ENCODE results near the gene TIPIN. TPM values are rescaled to one million over a fixed set of nuclear protein-coding genes. Genes with fewer than 3 reads are reported as not detected.

TIPIN gene
- total and polyA plus RNA-seq, 2 experiments from 2014 or later = 5.4 to 6.4 TPM

- WGBS (ENCODE audit: low lambda C conversion rate, missing lambda C conversion rate) = 82% methylated on average over 7 of the region's 7 CpGs
- H3K27ac ChIP-seq = no peak overlapping the region
- DNase-seq (ENCODE audit: low spot score) = no peak
- no peak overlapping the region for H2AFZ ChIP-seq
- H3K4me2 ChIP-seq = no peak overlapping the region
- H3K9me2 ChIP-seq (replicated peaks; ENCODE audit: insufficient read depth) = no peaks in the 10 kb centered on the region
- TF ChIP-seq EZH2 (IDR thresholded peaks at IDR 0.05; ENCODE audit: borderline replicate concordance) = no peak
- no peak for TF ChIP-seq EZH2phosphoT487 (IDR thresholded peaks at IDR 0.05; ENCODE audit: low read depth, severe bottlenecking, unreplicated experiment)
- TF ChIP-seq CTCF (IDR thresholded peaks at IDR 0.05; ENCODE audit: poor library complexity) = no peak
- peaks cover 14% of the 10 kb centered on the region for H4K20me1 ChIP-seq (ENCODE audit: insufficient read depth, poor library complexity, severe bottlenecking)
- H3K4me3 ChIP-seq = no peak overlapping the region
- H3K27me3 ChIP-seq = no peaks in the 10 kb centered on the region
- no peaks in the 10 kb centered on the region for H3K36me3 ChIP-seq (replicated peaks; ENCODE audit: insufficient read depth, low read depth)
- H3K79me2 ChIP-seq = peaks cover 77% of the 10 kb centered on the region
- no peaks in the 10 kb centered on the region for H3K4me1 ChIP-seq (ENCODE audit: insufficient read depth)
- H3K9me3 ChIP-seq (ENCODE audit: low read depth) = no peaks in the 10 kb centered on the region
Measured at GRCh38 chr15:66404532-66404931, 48.0 kb upstream of the TIPIN start.

DNA sequence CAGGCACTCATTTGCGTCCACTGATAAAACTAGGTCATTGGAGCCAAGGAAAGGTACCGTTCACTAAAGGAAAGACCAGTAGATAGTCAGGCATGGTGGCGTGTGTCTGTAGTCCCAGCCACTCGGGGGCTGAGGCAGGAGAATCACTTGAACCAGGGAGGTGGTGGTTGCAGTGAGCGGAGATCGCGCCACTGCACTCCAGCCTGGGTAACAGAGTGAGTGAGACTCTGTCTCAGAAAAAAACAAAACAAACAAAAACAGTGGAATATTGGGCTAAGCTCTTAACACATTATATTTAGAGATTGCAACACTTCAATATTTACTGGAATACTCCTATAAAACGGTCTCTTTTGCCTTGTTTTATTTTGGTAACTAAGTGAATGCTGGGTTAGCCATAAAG lies 47.6 kb upstream of the TIPIN start:
- H3K4me3 ChIP-seq = no peak overlapping the region
- no peak overlapping the region for H2AFZ ChIP-seq
- no peak for TF ChIP-seq CTCF (IDR thresholded peaks at IDR 0.05; ENCODE audit: poor library complexity)
- no peak for TF ChIP-seq EZH2 (IDR thresholded peaks at IDR 0.05; ENCODE audit: borderline replicate concordance)
- TF ChIP-seq EZH2phosphoT487 (IDR thresholded peaks at IDR 0.05; ENCODE audit: low read depth, severe bottlenecking, unreplicated experiment) = no peak
- H4K20me1 ChIP-seq (ENCODE audit: insufficient read depth, poor library complexity, severe bottlenecking) = peaks cover 14% of the 10 kb centered on the region
- H3K27me3 ChIP-seq = no peaks in the 10 kb centered on the region
- no peaks in the 10 kb centered on the region for H3K36me3 ChIP-seq (replicated peaks; ENCODE audit: insufficient read depth, low read depth)
- H3K9me3 ChIP-seq (ENCODE audit: low read depth) = no peaks in the 10 kb centered on the region
- H3K4me1 ChIP-seq (ENCODE audit: insufficient read depth) = no peaks in the 10 kb centered on the region
- no peak overlapping the region for H3K27ac ChIP-seq
- H3K4me2 ChIP-seq = no peak overlapping the region
- H3K9me2 ChIP-seq (replicated peaks; ENCODE audit: insufficient read depth) = no peaks in the 10 kb centered on the region
- DNase-seq (ENCODE audit: low spot score) = no peak
- 85% methylated on average over 8 of the region's 8 CpGs for WGBS (ENCODE audit: low lambda C conversion rate, missing lambda C conversion rate)
- peaks cover 74% of the 10 kb centered on the region for H3K79me2 ChIP-seq

- no peak for DNase-seq (ENCODE audit: low spot score)
- no peaks in the 10 kb centered on the region for H3K9me2 ChIP-seq (replicated peaks; ENCODE audit: insufficient read depth)
- no peak for TF ChIP-seq CTCF (IDR thresholded peaks at IDR 0.05; ENCODE audit: poor library complexity)
- TF ChIP-seq EZH2phosphoT487 (IDR thresholded peaks at IDR 0.05; ENCODE audit: low read depth, severe bottlenecking, unreplicated experiment) = no peak
- no peak for TF ChIP-seq EZH2 (IDR thresholded peaks at IDR 0.05; ENCODE audit: borderline replicate concordance)
- H3K4me3 ChIP-seq = no peak overlapping the region
- no peaks in the 10 kb centered on the region for H3K4me1 ChIP-seq (ENCODE audit: insufficient read depth)
- H3K9me3 ChIP-seq (ENCODE audit: low read depth) = no peaks in the 10 kb centered on the region
- no peak overlapping the region for H2AFZ ChIP-seq
- H3K79me2 ChIP-seq = peaks cover 72% of the 10 kb centered on the region
- H4K20me1 ChIP-seq (ENCODE audit: insufficient read depth, poor library complexity, severe bottlenecking) = peaks cover 12% of the 10 kb centered on the region
- no peaks in the 10 kb centered on the region for H3K27me3 ChIP-seq
- no peak overlapping the region for H3K4me2 ChIP-seq
- WGBS (ENCODE audit: low lambda C conversion rate, missing lambda C conversion rate) = 90% methylated on average over 5 of the region's 5 CpGs
- no peaks in the 10 kb centered on the region for H3K36me3 ChIP-seq (replicated peaks; ENCODE audit: insufficient read depth, low read depth)
- H3K27ac ChIP-seq = no peak overlapping the region
Measured at GRCh38 chr15:66403323-66403722, 46.8 kb upstream of the TIPIN start.
